Astrocyte of the spinal cord (primary cell): ENCODE data around the gene NTMT1.
A peak's percentile ranks its signal among the peaks of the same experiment; 100 is the strongest.
"Not testable (repeated sequence)": the region's sequence is repeated elsewhere in the genome, so short reads cannot be mapped to it uniquely, and the experiment has no call there.

Experiments
- DNase-seq: peaks from one replicate; pipeline ENCODE4 v3.0.0; 2011; ENCODE audit warnings: low read depth, low spot score
- H3K4me3 ChIP-seq: 2 replicates; pipeline ENCODE4 v1.5.1; 2011; ENCODE audit warnings: low read depth, mild to moderate bottlenecking, low read length, moderate library complexity
- in situ Hi-C: cut with HindIII; loops from 2 replicates; pipeline ENCODE4 v1.10.0; 2017; ENCODE audit warnings: low sequenced_read_pairs
- TF ChIP-seq, protein P1 (sequence below): IDR thresholded peaks from 2 replicates; pipeline ENCODE4 v1.5.1; 2012; ENCODE audit warnings: low read depth, mild to moderate bottlenecking, low read length, inconsistent platforms

The NTMT1 gene

DNA sequence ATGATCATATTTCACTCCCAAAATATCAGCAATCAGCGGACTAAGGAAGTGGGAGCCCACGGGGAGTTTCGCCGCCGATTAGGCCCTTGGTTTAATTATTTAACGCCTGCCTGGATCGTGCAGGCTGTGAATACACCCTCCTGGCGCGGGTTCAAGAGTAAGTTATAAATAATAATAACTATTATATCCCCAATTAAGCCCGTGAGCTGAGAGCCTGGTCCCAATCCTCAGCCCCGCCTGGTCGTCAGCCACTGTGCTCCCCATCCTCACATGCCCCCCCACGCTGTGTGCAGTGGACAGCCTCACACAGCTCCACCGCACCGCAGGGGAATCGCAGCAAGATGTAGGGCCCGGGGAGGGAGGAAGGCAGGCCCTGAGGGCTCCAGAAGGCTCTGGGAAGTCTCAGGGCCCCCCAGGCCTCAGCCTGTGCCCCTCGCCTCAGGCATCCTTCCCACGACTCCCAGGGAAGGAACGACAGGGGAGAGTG lies 28.6 kb downstream of the NTMT1 start:
- DNase-seq: no peak
- in situ Hi-C loops: no loop called here
- no peak overlapping the region for H3K4me3 ChIP-seq
- TF ChIP-seq, protein P1, sequence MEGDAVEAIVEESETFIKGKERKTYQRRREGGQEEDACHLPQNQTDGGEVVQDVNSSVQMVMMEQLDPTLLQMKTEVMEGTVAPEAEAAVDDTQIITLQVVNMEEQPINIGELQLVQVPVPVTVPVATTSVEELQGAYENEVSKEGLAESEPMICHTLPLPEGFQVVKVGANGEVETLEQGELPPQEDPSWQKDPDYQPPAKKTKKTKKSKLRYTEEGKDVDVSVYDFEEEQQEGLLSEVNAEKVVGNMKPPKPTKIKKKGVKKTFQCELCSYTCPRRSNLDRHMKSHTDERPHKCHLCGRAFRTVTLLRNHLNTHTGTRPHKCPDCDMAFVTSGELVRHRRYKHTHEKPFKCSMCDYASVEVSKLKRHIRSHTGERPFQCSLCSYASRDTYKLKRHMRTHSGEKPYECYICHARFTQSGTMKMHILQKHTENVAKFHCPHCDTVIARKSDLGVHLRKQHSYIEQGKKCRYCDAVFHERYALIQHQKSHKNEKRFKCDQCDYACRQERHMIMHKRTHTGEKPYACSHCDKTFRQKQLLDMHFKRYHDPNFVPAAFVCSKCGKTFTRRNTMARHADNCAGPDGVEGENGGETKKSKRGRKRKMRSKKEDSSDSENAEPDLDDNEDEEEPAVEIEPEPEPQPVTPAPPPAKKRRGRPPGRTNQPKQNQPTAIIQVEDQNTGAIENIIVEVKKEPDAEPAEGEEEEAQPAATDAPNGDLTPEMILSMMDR: no peak

DNA sequence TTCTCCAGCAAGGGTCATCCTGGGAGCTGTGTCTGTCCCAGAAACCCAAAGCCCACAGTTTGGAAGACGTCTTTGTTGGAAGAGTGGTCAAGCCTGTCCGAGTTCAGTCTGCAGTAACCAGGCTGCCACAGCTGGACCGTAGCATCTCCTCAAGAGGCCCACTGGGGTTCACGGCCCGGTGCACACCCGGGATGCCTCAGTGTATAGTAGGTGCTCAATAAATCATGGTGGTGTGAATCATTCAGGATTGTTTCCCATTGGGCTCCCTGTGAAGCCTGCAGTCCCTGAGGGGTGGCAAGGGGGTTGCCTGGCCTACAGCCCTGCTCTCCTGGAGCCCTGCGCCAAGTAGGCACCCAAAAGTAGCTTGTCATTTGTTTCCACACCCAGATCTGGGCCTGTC lies 29.2 kb downstream of the NTMT1 start:
- in situ Hi-C loops: no loop called here
- DNase-seq: no peak
- no peak overlapping the region for H3K4me3 ChIP-seq
- TF ChIP-seq, protein P1: no peak

DNA sequence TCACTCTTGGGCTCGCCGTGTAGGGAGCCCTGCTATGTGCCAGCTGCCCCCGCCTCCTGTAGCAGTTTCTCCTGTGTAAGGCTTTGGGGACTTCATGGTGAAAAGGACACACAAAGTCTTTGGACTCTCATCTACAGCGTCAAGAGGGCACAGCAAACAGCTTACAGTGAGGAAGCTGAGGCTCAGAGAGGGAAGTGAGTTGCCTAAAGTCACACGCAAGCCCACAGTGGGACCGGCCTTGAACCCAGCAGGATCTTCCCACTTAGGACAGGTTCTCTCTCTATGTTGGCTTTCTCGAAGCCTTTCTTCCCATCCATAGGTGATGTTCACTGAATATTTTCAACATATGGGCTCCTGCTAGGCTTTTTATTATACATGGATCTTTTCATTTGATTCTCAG lies 29.7 kb downstream of the NTMT1 start:
- H3K4me3 ChIP-seq: no peak overlapping the region
- TF ChIP-seq, protein P1: no peak
- in situ Hi-C loops: no loop called here

DNA sequence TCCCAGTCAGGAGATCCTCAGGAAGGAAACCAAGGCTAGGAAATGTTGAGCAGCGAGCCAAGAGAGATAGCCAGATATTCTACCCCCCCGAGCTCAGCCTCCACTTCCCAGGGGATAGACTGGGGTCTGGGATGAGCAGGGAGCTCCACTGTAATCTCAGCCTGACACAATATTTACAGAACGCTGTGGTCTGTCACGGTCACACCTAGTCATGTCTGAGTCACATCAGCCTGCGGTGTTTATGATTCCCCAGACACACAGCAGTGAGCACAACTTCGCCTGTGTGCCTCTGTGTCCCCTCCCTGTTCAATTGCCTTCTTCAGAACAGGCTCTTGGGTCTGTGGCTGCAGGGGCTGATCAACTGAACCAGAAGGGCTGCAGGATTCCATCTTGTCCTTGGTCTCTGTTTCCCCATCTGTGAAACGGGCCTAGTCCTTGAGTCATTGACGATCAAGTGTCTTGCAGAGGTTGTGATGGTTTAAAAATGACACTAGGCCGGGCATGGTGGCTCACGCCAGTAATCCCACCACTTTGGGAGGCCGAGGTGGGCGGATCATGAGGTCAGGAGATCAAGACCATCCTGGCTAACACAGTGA lies 30.9 kb downstream of the NTMT1 start:
- in situ Hi-C loops: no loop called here
- H3K4me3 ChIP-seq: no peak overlapping the region
- peak; percentile 50 for DNase-seq
- TF ChIP-seq, protein P1: no peak

More for the DNA sequence above, 29.7 kb downstream of the NTMT1 start:
- DNase-seq: no peak

DNA sequence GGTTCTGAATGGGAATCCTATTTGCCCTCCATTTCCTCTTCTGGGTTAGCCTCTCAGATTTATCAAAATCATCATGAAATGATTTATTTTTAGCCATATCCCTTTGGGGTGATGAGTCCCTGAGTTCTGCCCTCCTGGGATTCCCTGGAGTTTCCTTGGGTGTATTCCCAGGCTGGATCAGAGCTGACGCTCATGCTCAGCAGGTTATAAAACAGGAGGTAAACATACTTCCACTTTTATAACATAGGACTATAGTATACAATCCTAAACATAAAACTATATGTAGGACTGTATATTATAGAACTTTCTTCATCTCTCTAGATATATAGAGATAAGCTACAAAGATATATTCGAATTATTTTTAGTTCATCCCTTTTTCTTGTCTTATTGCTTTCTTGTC lies 35.1 kb downstream of the NTMT1 start:
- DNase-seq: no peak
- no peak overlapping the region for H3K4me3 ChIP-seq
- TF ChIP-seq, protein P1: no peak
- in situ Hi-C loops: no loop called here

DNA sequence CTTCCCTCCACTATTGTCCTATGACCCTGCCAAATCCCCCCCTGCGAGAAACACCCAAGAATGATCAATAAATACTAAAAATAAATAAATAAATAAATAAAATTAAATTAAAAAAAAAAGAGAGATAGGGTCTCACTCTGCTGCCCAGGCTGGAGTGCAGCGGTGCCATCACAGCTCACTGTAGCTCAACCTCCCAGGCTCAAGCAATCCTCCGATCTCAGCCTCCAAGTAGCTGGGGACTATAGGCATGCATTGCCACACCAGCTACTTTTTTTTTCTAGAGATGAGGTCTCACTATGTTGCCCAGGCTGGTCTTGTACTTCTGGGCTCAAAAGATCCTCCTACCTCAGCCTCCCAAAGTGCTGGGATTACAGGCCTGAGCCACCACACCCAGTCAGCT lies 36.3 kb downstream of the NTMT1 start:
- H3K4me3 ChIP-seq, DNase-seq, in situ Hi-C loops: not testable (repeated sequence)

DNA sequence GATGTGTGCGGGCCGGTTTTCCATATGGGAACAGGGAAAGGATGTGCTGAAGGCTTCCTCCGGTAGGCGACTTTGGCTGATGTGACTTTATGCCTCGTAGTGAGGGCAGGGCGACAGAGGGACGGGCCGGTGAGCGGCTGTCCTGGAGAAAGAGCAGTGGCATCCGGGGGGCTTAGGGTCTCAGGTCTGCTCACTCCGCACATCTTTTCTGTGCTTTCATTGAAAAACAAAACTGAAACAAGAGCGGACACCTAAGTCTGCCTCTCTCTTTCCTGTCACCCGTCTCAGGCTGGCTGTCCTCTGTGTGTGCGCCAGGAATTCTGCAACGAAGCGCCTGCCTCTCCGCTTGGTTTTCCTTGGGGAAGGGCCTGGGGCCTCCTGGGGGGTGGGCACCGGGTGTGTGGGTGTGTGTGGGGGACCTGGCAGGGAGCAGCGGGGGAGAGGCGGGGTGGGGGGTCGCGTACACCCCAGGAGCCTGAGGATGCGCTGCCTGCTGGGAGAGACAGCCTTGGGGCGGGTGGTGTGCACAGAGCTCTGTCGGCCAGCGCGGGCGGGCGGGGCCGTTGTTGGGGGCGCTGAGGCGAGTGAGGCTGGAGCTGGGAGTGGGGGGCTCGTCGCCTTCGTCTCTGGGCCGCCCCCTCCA lies 38.9 kb downstream of the NTMT1 start:
- peak overlapping the region; percentile 22 for H3K4me3 ChIP-seq
- in situ Hi-C loops: no loop called here
- TF ChIP-seq, protein P1: no peak
- DNase-seq: no peak
